OCI-M1 (cell line): ENCODE results near the gene NFAT5.
"Not testable (repeated sequence)": the region's sequence is repeated elsewhere in the genome, so short reads cannot be mapped to it uniquely, and the experiment has no call there.

Experiments
- DNase-seq: peaks from one replicate; lab custom pipeline; 2025; lab: John Stamatoyannopoulos, UW

The NFAT5 gene

GRCh38 chr16:69707920-69708683, 142.3 kb downstream of the NFAT5 start:
- no peak for DNase-seq

DNA sequence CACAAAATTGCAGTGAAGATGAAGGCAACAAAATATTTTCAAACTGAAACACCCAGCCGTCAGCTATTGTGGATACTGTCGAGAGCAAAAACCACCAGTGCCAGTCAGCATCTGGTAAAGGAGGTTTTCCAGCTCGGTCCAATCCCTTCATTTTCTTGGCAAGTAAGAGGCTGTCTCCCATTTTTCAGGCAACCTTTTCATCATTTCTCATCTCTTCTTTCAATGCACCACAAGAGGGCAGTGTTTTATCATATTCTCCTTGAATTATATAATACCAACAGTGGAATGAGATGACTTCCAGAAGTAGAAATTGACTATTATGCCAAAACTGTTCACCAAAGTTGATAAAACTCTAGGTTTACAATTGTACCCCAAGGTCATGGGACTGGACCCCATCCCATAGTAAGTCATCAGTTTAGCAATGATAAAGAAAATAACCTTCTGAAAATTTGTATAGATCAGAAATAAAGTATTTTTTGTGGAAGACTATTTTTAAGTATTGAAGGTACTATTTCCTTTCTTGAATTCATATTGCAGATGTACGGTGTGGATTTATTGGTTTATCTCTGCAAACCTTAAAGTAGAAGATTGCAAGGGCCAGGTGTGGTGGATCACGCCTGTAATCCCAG, 143.8 kb downstream of the NFAT5 start:
- peak; percentile 86 for DNase-seq

DNA sequence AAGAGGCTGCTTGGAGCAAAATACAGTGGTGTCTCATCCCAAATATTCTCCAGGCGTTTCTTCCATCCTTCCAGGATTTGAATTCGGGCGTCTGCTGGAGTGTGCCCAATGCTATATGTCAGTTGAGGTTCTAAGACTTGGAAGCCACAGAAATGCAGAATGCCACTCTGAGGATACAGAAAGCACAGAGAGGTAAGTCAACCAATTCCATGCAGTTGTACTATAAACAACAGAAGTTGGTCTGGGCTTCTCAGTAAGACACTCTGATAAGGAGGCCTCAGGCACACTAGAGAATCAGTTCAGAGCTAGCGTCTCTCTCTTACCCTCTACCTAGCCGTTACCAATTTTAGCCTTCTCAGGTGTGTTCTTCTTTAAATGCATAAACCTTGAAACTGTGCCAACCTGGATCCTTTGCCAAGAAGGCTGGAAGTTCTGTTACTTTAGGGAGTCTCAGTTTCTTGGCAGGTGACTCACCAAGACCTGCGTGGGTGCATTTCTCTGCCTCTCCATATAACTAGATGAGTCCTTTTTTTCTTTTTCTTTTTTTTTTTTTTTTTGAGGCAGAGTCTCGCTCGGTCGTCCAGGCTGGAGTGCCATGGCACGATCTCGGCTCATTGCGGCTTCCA, 145.5 kb downstream of the NFAT5 start:
- DNase-seq, result no peak

GRCh38 chr16:69712277-69712676, 146.5 kb downstream of the NFAT5 start:
- DNase-seq, result no peak

DNA sequence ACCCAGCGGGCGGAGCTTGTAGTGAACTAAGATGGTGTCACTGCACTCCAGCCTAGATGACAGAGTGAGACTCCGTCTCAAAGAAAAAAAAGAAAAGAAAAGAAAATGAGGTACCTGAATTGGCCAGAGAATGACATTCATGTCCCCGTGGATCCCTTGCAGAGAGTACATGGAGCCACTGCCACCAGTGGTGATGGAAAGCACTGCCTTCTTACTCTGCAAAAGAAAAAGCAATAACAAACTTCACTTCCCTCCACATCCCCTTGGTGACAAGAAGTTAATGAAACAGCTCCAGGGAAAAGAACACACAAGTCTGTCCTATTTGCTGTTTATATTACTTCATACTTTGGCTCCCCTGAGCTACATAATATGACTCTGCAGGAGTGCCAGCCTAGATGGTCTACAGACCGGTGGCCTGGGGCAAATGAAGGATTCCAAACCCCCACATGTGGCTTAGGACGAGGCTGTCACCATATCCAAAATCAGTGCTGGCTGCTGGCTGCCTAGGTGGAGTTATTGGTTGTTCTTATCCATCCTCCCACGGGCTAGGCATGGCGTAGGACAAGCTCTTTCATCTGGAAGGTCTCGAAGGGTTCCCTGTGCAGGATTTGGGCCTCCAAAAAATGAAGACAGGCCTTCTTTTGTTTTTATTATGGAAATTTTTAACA, 147.3 kb downstream of the NFAT5 start:
- DNase-seq, result no peak

- DNase-seq, result no peak
These were observed 151.3 kb downstream of the NFAT5 start for GRCh38 chr16:69717066-69717465.

DNA sequence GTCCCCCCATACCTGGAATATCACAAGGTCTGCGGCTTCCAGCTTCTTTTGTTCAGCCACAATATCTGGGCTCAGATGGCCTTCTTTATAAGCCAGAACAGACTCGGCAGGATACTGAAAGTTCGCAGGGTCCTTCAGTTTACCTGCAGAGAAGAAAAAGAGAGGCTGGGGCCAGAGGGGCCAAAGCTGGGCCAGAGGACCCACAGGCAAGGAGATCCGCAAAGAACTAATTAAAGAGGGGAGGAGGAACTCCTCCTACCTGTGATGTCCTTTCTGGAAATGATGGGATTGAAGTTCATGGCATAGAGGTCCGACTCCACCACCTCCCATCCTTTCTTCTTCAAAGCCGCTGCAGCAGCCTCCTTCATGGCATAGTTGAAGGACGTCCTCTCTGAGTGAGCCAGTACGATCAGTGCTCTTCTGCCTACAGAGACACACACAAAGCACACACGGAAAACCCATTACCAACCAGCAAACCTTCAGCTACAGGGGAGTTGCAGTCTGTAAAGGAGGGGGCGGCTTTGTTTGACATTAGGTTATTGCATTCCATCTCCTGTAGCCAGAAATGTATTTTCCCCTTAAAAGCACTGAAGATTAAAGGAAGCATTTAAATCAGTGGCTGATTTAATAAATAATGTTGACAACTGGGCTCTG, 152.5 kb downstream of the NFAT5 start:
- no peak for DNase-seq

- no peak for DNase-seq
These were observed 155.2 kb downstream of the NFAT5 start for GRCh38 chr16:69720822-69721430.

DNA sequence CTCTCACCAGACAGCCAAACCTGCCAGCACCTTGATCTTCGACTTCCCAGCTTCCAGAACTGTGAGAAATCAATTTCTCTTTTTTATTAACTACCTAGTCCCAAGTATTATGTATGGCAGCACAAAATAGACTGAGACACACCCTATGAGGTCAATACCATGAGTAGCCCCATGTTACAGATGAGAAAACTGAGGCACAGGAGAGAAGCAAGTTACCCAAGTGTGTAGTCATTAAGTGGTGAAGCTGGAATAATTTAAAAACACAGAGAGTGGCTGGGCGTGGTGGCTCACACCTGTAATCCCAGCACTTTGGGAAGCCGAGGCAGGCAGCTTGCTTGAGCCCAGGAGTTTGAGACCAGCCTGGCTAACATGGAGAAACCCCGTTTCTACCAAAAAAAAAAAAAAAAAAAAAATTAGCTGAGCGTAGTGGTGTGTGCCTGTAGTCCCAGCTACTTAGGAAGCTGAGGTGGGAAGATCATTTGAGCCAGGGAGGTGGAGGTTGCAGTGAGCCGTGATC, 155.7 kb downstream of the NFAT5 start:
- no peak for DNase-seq

DNA sequence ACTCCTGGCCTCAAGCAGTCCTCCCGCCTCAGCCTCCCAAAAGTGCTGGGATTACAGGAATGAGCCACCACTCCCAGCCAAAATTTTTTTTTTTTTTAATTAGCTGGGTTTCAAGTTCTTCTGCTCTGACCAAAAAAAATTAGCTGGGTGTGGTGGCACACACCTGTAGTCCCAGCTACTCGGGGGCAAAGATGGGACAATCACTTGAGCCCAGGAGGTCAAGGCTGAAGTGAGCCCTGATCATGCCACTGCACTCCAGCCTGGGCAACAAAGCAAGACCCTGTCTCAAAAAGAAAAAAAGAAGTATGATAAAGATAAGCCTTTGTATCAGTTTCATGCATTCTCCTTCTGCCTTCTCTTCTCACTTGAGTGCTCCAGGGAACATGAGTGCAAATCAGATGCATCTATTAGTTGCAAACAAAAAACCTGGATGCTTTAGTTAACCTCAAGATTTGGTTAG, 158.7 kb downstream of the NFAT5 start:
- DNase-seq, result no peak

GRCh38 chr16:69724981-69725479, 159.3 kb downstream of the NFAT5 start:
- no peak for DNase-seq

GRCh38 chr16:69725480-69726312, 159.9 kb downstream of the NFAT5 start:
- DNase-seq, result no peak

DNA sequence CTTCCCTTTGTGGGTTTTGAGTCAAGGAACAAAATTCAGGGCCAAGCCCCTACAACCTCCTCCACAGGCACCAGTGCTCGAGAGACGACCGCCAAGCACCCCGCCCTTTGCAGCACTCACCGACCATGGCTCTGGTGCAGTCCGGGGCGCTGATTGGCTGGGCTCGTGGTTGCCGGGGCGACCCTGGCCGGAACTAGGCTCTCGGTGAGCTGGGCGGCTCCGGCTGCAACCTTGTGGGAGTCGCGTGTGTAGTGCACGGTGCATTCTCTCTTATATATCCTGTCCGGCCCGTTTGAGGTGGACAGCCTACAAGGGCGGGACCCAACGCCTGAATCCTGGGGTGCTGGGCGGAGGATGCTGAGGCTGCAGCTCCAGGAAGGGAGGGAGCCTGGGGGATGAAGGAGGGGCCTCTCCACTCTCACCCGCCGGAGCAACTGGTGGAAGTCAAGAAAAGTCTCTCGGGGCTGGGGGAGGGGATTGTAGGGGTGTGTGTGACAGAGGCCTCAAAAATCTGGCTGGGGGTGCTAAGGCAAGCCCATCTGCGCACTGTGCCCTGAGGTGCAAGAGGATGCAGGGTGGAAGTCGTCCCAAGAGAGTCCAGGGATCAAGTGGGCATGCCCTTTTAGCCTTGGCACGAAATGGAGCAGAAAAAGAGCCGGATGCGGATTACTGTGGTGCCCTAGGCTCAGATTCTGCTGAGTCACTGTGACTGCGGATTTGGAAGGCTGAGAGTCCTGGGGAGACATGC, 160.7 kb downstream of the NFAT5 start, which contains the start of gene NQO1:
Gene NQO1, minus strand, starts transcription at position 248 of the 748 bp plus-strand sequence. Its CDS starts 121 bp downstream, at position 127.
- peak; percentile 96 for DNase-seq

- DNase-seq, result no peak
These were observed 162.1 kb downstream of the NFAT5 start for GRCh38 chr16:69727916-69728270.

GRCh38 chr16:69729030-69729429, 163.3 kb downstream of the NFAT5 start:
- not testable (repeated sequence) for DNase-seq

GRCh38 chr16:69731280-69731679, 165.5 kb downstream of the NFAT5 start:
- not testable (repeated sequence) for DNase-seq

DNA sequence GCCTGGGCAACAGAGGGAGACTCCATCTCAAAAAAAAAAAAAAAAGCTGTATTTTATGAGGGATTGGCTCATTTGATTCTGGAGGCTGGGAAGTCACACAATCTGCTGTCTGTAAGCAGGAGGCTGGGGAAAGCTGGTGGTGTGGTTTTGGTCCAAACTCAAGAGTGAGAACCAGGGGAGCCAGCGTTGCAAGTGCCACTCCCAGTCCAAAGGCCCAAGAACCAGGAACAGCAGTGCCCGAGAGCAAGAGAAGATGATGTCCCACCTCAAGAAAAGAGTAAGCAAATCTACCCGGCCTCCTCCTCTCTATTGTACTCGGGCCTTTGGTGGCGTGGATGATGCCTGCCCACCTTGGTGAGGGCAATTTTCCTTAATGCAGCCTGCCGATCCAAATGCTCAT, 166.3 kb downstream of the NFAT5 start:
- DNase-seq, result no peak

DNA sequence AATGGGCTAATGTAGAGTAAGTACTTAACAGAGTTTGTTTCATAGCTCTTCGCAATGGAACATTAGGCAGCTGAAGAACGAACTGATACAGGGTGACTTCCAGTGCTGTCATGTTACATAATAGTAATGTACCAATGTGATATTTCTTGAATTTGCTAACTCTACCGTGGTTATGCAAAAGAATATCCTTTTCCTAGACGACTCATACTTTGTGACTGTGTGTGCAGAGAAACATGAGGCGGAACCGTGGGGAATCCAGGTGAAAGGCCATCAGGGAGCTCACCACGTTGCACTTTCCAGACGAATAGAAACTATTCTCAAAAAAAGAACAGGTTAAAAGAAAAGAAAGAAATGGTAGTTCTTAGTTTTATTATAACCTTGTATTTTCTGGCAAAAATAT, 175.8 kb downstream of the NFAT5 start:
- no peak for DNase-seq
